NCI-H526 treated with DMSO at 0.1 percent for 48 hours (cell line): ENCODE measurements around the gene LRRFIP1.
"Not testable (repeated sequence)": the region's sequence is repeated elsewhere in the genome, so short reads cannot be mapped to it uniquely, and the experiment has no call there.

Experiments used
- DNase-seq: peaks from one replicate; lab custom pipeline; 2025; lab: John Stamatoyannopoulos, UW

The LRRFIP1 gene

DNA sequence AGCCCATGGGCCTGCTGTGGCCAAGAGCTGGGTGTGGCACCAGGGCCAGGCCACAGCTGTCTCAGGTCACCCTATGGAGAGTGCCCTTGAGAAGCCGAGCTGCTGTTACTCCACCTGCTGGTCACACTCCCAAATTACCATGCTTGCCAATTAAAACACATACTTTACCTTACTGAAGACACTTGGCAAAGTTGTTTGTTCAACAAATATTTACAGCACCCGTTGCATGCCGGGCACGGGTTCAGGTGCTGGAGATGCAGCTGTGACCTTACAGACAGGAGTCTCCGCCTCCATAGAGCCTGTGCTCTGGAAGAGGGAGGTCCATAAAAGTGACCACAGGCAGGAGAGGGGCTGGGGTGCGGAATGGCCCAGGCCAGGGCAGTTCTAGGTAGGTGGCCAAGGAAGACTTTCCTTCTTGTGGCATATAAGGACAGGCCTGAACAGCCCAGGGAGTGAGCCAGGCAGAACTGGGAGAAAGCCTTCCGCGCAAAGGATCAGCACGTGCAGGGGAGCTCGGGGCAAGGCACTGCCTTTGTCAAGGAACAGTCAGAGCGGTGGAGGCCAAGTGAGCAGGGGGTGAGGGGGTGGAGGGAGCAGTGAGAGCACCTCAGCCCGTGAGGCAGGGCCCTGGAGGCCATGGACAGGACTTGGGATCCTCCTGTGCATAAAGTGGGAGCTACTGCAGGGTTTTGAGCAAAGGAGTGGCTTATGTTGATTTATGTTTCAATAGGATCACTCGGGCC lies 147.6 kb downstream of the LRRFIP1 start:
- peak; percentile 33 for DNase-seq

DNA sequence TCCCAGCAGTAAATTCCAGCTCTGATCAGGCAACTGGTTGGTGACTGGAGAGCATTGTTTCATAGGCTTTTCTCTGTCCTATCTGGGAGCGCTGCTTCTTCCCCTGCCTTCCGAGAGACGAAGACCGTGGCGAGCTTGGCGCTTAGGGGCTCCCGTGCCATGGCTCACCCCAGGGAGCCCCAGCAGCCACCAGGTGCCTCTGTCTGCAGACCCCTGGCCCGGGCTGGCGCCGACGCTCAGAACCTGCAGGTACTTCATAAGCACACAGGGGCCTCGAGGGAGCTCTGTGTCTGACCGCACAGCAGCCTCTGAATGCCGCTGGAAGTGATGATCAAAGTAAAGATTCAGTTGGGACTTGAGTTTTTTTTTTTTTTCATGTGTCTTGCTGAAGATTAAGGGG lies 152.1 kb downstream of the LRRFIP1 start:
- no peak for DNase-seq

DNA sequence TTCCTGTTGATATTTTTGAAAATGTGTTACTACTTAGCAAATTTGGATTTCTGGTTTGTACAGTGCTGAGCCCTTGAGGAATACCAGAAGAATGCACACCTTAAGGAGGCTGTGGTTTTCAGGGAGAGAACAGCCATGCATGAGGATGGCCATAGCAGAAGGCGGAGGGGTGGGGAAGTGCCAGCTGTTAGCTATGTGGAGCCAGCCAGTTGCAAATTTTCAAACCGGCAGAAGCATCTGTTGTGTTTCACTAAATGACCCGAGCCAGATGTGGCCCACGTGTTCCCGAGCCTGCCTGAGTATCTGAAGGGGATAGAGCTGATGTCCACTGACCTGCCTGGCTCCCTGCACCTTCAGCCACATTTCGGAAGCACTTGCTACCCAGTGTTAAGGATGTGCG lies 154.8 kb downstream of the LRRFIP1 start:
- no peak for DNase-seq

DNA sequence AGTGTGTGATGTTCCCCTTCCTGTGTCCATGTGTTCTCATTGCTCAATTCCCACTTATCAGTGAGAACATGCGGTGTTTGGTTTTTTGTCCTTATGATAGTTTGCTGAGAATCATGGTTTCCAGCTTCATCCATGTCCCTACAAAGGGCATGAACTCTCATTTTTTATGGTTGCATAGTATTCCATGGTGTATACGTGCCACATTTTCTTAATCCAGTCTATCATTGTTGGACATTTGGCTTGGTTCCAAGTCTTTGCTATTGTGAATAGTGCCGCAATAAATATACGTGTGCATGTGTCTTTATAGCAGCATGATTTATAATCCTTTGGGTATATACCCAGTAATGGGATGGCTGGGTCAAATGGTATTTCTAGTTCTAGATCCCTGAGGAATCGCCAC lies 156.3 kb downstream of the LRRFIP1 start:
- not testable (repeated sequence) for DNase-seq

DNA sequence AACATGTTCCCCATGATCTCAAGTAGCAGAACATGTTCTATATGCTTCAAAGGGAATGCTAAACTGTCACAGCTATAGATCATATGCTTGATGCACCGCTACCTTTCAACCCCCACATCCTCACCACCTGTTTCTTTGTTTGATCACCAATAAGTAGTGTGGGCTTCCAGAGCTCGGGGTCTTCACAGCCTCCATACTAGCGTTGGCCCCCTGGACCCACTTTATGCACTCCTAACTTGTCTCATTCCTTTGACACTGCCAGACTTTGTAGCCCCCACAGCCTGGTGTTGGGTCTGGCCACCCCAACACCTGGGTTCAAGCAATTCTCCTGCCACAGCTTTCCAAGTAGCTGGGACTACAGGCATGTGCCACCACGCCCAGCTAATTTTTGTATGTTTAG lies 159.5 kb downstream of the LRRFIP1 start:
- no peak for DNase-seq

DNA sequence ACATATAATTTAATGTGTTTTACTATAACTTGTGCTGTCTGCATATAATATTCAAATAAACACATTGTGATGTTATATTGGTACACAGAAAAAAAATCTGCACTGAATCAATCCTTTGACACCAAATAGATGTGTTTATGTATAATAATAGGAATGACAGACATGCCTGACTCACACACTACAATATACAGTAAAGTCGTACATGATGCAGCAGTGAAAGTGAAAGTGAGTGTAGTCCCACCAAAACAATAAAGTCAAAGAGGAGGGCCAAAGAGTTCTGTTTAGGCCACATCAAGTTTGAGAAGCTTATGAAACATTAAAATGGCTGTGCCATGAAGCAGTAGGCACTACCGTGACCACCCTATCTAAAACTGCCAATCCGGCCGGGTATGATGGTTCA lies 163.0 kb downstream of the LRRFIP1 start:
- no peak for DNase-seq

DNA sequence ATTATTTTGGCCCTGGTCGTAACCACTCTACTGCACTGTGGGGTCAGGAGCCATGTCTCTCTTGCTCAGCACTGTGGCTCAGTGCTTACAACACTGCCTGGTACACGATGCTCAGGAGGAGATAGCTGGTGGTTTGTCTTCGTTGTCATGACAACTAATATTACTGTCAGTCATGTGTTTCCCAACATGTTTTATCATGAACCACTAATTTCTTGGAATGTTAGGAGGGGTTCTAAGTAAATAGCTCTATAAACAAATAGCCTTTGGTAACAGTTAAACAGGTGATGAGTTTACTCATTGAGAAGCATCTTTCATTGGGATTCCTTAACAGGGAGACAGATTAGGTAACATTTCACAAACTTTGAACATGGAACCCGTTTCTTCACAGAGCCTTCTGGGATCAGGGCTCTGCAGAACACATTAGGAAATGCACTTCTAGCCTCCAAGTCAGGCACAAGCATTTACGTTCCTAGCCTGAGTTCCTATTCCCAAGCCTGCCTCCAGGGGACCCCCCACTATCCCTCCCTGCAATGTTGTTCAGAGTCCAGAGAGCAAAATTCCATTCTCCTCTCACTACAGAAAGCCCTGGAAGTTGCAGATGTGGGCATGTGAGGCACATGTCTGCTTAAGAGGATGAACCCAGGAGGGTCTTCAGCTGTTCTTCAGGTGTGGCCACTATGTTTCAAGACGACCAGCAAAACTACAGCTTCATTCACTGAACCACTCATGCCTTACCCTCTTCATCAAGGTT lies 164.8 kb downstream of the LRRFIP1 start:
- no peak for DNase-seq

DNA sequence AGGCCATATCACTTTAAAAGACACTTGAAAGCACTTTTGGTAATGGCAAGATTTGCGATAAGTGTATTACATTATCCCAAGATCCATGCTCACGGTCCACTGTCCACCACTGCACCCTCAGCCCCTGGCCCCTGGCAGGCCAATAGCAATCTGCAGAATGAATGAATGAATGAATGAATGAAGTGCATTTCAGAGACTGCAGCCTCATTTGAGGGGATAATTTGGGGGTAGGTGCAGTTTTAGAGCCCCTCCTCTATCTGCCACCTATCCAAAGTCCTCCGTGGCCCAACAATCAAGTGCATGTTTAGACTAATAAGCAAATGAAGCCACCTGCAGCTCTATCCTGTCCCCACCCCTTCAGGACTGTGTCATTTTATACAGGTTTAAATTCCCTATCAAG lies 169.9 kb downstream of the LRRFIP1 start:
- DNase-seq: no peak

DNA sequence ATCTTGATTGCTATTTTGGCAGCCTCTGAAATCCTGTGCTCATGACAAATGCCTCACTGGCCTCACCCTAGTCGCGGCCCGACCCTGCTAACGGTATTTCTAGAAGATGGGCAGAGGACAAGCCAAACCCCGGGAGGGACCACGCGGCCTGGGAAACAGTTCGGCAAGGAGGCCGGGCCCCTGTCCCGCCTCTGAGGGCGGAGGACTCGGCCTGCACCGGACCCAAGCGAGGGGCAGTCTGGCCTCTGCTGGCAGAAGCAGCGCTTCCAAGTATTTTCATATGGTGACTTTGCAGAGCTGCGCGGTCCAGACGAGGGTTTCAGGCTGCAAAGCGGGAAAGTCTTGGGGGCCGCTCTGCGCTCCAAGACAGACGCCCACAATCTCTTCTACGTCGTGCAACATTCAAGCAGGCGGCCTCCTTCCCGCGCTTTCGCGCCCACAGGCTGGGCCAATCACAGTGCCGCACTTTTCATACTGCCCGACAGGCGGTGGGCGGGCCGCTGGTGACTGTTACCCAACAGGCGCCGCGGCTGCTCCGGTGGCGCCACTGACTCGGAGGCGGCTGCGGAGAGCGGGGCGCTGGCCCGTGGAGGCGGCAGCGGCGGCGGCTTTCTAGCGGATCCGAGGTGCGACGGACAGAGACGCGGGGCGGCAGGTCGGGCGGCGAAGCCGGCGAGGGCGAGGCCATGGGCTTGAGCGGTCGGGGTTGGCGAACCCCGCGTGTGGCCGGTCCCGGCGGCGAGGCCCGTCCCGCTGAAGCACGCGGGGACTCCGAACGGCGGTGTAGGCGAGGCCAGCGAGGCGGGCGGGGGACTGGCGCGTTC lies 171.1 kb downstream of the LRRFIP1 start, which contains the start of gene RBM44:
Gene RBM44 (plus strand): TSS at position 544 of the 824 bp plus-strand sequence. CDS start 14,831 bp downstream, outside the sequence.
- no peak for DNase-seq

DNA sequence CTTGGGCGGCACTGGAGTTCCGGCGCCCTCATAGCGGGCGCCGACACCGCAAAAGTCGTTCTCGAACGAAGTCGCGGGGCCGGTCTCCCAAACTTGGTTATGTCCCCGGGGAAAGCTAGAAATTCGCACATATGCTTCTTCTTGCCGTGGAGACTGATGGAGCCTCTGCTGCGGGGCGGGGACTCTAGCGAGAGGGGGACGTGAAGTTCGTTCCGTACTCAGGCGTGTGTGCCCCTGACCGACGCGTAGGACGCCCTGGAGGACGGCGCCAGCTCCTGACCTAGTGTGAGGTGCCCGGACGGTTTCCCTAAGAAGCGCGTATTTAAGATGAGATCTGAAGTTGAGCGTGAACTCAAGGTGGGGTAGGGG lies 171.7 kb downstream of the LRRFIP1 start:
- DNase-seq: no peak

DNA sequence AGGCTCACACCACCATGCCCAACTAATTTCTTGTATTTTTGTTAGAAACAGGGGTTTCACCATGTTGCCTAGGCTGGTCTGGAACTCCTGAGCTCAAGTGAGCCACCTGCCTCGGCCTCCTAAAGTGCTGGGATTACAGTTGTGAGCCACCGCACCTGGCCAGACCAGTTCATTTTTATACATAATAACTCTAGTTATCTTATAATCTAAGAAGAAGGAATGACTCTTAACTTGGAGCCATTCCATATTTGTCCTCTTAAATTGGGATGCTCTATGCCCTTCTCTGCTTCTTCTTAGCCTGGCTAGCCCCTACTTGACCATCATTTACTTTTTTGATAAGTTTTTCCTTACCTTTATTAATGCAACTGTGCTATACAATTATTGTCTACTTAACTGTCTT lies 174.1 kb downstream of the LRRFIP1 start:
- no peak for DNase-seq

DNA sequence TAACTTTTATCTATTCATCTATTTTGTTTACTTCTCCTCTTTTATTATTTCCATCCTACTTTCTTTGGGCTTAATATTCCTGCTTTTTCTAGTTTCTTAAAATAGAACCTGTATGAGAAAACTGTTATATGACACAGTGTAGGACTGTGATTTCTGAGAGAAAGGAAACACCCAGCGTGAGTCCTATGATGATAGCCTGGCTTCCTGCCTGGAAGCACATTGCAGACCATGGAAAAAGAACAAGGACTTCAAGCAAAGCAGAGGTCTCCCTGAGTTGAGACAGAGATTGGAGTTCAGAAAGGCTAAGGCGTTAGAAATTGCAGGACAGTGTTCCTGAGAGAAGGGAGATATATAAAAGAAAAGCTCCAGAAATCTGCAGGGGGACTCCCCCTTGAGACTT lies 178.9 kb downstream of the LRRFIP1 start:
- no peak for DNase-seq

DNA sequence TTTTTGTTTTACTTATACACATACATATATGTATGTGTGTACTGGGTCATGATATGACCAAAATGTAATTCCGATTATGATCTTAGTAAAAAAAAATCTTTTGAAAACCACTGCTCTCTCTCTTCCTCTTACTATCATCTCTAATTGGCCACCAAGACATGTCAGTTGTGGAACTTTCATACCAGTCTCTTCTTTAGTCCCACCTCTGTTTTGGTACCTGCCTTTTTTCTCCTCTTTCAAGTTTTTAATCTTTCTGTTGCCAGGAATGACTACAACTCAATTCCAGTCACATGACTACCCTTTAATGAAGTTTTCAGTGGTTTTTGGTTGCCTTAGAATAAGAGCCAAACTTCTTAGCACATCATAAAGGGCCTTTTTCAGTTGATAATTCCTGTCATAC lies 188.2 kb downstream of the LRRFIP1 start:
- no peak for DNase-seq

DNA sequence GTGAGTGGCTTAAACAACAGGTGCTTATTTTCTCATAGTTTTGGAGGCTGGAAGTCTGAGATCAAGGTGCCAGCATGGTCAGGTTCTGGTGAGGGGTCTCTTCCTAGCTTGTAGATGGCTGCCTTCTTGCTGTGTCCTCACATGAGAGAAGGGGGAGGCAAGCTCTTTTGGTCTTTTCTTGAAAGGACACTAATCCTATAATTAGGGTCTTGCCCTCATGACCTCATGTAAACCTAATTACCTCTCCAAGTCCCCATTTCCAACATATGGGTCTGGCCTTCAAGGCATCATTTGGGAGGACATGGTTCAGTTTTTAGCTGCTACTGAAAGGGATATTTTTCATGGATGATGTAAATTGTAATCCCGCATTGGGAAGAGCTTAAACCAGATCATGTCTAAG lies 189.1 kb downstream of the LRRFIP1 start:
- DNase-seq: no peak

DNA sequence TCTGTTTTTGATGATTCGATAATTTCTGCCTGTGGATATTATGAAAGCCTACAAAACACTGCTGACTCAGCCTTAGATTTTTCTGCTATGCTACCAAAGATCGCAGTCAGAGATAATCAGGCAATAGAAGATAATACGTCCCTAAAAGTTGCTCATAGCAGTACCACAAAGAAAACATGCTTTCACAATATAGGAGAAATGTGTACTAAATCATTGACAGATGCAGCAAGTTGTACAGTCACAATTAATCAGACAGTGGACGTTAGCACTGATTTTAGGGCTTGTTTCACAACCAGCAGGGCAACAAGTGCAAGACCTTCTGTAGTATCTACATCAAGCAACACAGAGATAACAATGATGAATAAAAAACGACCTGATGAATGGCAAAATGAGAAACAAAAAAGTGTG lies 190.7 kb downstream of the LRRFIP1 start:
- no peak for DNase-seq

DNA sequence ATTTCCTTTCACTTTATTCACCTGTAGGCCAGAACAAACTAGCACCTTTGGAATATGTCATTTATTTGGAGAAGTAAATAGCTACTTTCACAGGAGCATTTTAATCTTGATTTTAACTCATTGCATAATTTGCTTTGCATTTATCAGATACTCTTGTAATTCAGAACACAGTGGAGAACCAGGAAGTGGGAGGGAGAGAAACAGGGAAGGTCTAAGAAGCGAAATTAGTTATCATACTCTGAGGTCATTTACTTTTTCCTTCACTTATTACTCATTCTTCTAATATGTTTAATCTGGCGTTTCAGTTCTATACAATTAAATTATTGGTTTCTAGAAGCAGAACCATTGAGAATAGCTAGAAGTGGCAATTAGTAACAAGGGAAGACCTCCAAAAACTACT lies 191.8 kb downstream of the LRRFIP1 start:
- no peak for DNase-seq

DNA sequence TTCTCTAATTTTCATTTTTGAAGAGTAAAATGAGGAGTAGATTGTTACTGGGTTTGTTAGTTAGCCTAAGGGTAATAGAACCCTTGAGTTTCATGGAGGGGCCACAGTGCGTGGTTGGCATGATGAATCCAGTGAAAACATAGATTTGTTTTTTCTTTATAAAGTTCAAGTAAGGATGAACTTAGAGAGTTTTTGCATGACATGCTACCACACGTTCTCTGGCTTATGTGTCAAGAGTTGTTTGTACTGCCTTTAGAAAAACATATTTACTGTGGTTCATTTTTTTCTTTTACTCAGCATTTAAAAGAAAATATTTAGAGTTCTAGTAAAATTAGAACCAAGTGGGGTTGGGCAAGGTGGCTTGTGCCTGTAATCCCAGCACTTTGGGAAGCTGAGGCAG lies 193.0 kb downstream of the LRRFIP1 start:
- DNase-seq: no peak

DNA sequence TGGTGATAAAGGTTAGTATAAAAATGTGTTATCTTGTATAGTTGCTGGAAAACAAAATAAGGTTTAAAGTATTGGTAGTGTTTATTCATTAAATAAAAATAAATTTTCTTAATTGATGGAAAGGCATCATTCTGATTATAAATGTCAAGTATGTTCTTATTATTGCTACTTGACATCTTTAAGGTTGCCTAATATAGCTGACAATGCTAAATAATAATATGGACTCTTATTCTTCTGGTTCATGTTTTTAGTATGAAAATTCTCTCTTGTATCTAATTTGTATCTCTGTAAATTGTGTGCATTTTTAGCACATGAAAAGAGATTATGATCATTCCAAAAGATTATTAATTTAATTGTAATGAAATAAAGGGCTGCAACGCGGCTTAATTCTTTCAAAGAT lies 196.2 kb downstream of the LRRFIP1 start:
- no peak for DNase-seq

DNA sequence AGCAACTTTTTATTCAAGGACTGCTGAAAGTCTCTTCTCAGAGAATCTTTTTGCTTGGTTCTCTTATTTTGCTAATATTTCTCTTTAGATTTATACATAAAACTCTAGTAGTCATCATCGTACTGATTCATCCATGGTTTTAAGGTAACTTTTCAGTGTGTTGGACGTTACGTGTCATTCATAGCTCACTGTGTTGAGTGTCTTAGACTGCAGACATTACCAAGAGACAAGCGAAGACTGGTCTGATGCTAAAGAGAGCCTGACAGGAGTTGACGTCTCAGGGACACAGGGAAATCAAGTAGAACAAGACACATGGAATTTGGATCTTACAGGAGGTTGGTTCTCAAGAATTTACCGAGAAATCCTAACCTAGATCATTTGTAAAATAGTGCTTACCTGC lies 196.7 kb downstream of the LRRFIP1 start:
- DNase-seq: no peak

DNA sequence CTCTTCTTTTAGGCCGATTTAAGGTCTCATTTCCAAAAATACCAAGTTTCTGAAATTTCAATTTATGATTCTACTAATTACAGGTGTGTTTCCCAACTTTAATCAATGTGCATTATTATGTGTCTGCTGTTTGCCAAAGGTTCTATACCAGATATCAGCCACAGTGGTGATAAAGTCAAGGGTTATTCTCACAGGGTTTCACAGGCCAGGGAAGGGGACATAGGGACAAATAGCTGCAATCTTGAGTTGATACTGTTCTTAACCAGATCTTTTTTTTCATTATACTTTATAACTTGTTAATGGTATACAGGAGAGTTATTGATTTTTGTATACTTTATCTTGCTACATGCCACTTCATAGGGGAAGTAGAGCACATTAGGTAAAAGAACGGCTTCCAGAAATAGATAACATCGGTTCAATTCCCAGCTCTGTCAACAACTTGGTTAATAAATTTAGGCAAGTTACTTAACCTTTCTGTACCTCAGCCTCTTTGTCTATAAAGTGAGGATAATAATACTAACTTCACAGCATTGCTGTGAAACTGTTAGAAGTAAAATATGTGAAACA lies 200.1 kb downstream of the LRRFIP1 start:
- no peak for DNase-seq
